HCT116 (cell line): ENCODE measurements around the gene NDUFC2.

Experiments
- CTCF ChIP-seq, 3 experiments: fragments of 200-600 bp in 1 of 3; sonication (generic) in 1 of 3; IDR thresholded peaks in 2 of 3; conservative IDR thresholded peaks in 1 of 3; 2 replicates each; pipeline ENCODE4 v1.5.1; 2012 to 2017; ENCODE audit warnings: low read depth in 2 of 3, low read length in 2 of 3, antibody characterized with exemption in 1 of 3, borderline replicate concordance in 1 of 3, control low read depth in 1 of 3, mild to moderate bottlenecking in 1 of 3, mixed read lengths in 1 of 3, mixed run types in 1 of 3, moderate library complexity in 1 of 3; ENCODE audit not compliant: insufficient read depth in 1 of 3
- EZH2 ChIP-seq: fragments of 200-600 bp; sonication (generic); IDR thresholded peaks from 2 replicates; pipeline ENCODE4 v1.6.1; 2017; ENCODE audit warnings: antibody characterized with exemption, mixed run types
- FOSL1 ChIP-seq: IDR thresholded peaks from 2 replicates; pipeline ENCODE4 v1.6.1; 2012; ENCODE audit warnings: low read depth
- MAX ChIP-seq: IDR thresholded peaks from 2 replicates; pipeline ENCODE4 v1.6.1; 2012
- POLR2A ChIP-seq: IDR thresholded peaks from 2 replicates; pipeline ENCODE4 v1.7.0; 2011; ENCODE audit warnings: borderline replicate concordance; ENCODE audit not compliant: insufficient read depth, insufficient read length; ENCODE audit errors: extremely low read depth
- POLR2AphosphoS5 ChIP-seq: IDR thresholded peaks from 2 replicates; pipeline ENCODE4 v1.6.1; 2011; ENCODE audit warnings: mild to moderate bottlenecking, low read depth, low read length, moderate library complexity
- RAD21 ChIP-seq: IDR thresholded peaks from 2 replicates; pipeline ENCODE4 v1.6.1; 2012; ENCODE audit warnings: low read depth, mild to moderate bottlenecking
- REST ChIP-seq: IDR thresholded peaks from 2 replicates; pipeline ENCODE4 v1.6.1; 2012; ENCODE audit warnings: low read depth
- SRF ChIP-seq: IDR thresholded peaks from 2 replicates; pipeline ENCODE4 v1.6.1; 2012; ENCODE audit warnings: low read depth
- TCF7L2 ChIP-seq: IDR thresholded peaks from 2 replicates; pipeline ENCODE4 v1.7.0; 2011; ENCODE audit warnings: borderline replicate concordance, inconsistent platforms; ENCODE audit not compliant: insufficient read depth, insufficient read length; ENCODE audit errors: extremely low read depth
- YY1 ChIP-seq: IDR thresholded peaks from 2 replicates; pipeline ENCODE4 v1.6.1; 2011; ENCODE audit warnings: low read length, low read depth, moderate library complexity, mild to moderate bottlenecking; ENCODE audit not compliant: insufficient replicate concordance; ENCODE audit errors: extremely low read depth
- ZFX ChIP-seq: fragments of 450-650 bp; IDR thresholded peaks from 2 replicates; pipeline ENCODE4 v1.6.1; 2017
- ZNF274 ChIP-seq: fragments of 200-500 bp; sonication (Bioruptor generic); IDR thresholded peaks from 2 replicates; pipeline ENCODE4 v1.6.1; 2014; ENCODE audit warnings: mild to moderate bottlenecking, low read depth, low read length, inconsistent platforms

GRCh38 chr11:78036313-78036712 is 43.3 kb downstream of the NDUFC2 start:
- TF ChIP-seq CTCF (IDR thresholded peaks at IDR 0.05 in 2 of 3, conservative IDR thresholded peaks at IDR 0.05 in 1 of 3; ENCODE audit: borderline replicate concordance in 1 of 3, insufficient read depth in 1 of 3, low read depth in 2 of 3, low read length in 2 of 3): no peak
- TF ChIP-seq REST: no peak
- no peak for TF ChIP-seq POLR2A
- no peak for TF ChIP-seq POLR2AphosphoS5
- no peak for TF ChIP-seq YY1
- no peak for TF ChIP-seq EZH2
- no peak for TF ChIP-seq TCF7L2
- no peak for TF ChIP-seq ZNF274
- TF ChIP-seq FOSL1: no peak
- 0 out of 2 replicates have a peak, but pooled peaks have one; percentile 19 for TF ChIP-seq MAX
- TF ChIP-seq ZFX: no peak
- no peak for TF ChIP-seq SRF
- no peak for TF ChIP-seq RAD21
